Measurements from ENCODE around the gene OR10H4.
"Not testable (repeated sequence)": the region's sequence is repeated elsewhere in the genome, so short reads cannot be mapped to it uniquely, and the experiment has no call there.

The OR10H4 gene

GRCh38 chr19:15945301-15945700, 3.5 kb upstream of the OR10H4 start:
- no peak for DNase-seq

GRCh38 chr19:15954820-15955219, 6.0 kb downstream of the OR10H4 start:
- no peak for DNase-seq

GRCh38 chr19:15962319-15962718, 13.5 kb downstream of the OR10H4 start:
- DNase-seq: no peak

GRCh38 chr19:15964231-15964630, 15.4 kb downstream of the OR10H4 start:
- no peak for DNase-seq

GRCh38 chr19:15971224-15971780, 22.5 kb downstream of the OR10H4 start:
- DNase-seq: no peak

GRCh38 chr19:15972043-15972442, 23.2 kb downstream of the OR10H4 start:
- not testable (repeated sequence) for DNase-seq

GRCh38 chr19:15974856-15975255, 26.0 kb downstream of the OR10H4 start:
- DNase-seq: no peak

GRCh38 chr19:15976836-15977689, 28.3 kb downstream of the OR10H4 start:
- no peak for DNase-seq

GRCh38 chr19:15977690-15978089, 28.9 kb downstream of the OR10H4 start:
- DNase-seq: no peak

- no peak for DNase-seq
Observed at GRCh38 chr19:15979293-15979692, 30.5 kb downstream of the OR10H4 start.

GRCh38 chr19:15985831-15986230, 37.0 kb downstream of the OR10H4 start:
- DNase-seq: not testable (repeated sequence)

- DNase-seq: no peak
Observed at GRCh38 chr19:15986701-15987100, 37.9 kb downstream of the OR10H4 start.

GRCh38 chr19:15989889-15990288, 41.1 kb downstream of the OR10H4 start:
- no peak for DNase-seq

GRCh38 chr19:15991602-15992001, 42.8 kb downstream of the OR10H4 start:
- no peak for DNase-seq

- no peak for DNase-seq
Observed at GRCh38 chr19:15992014-15992413, 43.2 kb downstream of the OR10H4 start.

GRCh38 chr19:15995536-15995935, 46.7 kb downstream of the OR10H4 start:
- DNase-seq: no peak

- no peak for DNase-seq
Observed at GRCh38 chr19:15998166-15998565, 49.4 kb downstream of the OR10H4 start.
